ENCODE measurements around the gene SLC4A4. TPM values are rescaled to one million over a fixed set of nuclear protein-coding genes. Genes with fewer than 3 reads are reported as not detected.

Gene SLC4A4
- total RNA-seq, 1 experiment from 2014 or later = 0.92 TPM

DNA sequence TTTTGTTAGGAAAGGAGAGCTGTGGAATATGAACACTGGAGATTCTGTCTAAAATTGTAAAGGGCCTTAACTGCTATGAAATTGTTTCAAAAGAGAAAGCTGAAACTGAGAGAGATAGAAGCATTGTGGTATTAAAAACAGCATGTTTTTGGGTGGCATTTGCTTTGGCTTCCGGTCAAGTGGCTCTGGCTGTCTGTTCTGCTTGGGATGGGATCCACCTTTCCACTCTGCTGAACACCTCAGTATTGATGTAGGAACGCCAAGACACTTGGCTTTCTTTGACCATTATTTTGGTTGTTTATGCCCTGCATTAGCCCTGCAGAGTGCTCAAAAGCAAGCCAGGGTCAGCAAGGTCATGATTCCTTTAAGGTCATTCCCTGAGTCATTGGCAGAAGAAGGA lies 199.7 kb downstream of the SLC4A4 start:
- H3K79me2 ChIP-seq (ENCODE audit: insufficient read depth, low read length) = no peaks in the 10 kb centered on the region
- H2BK120ac ChIP-seq (ENCODE audit: low read depth, low read length, poor library complexity, severe bottlenecking) = no peak overlapping the region
- no peak overlapping the region for H3K4me3 Mint-ChIP-seq
- H2BK5ac ChIP-seq (ENCODE audit: insufficient read length, low read length) = no peak overlapping the region
- no peak overlapping the region for H3K9ac ChIP-seq (ENCODE audit: extremely low read depth, insufficient read length, low read length)
- H3K27ac Mint-ChIP-seq = no peak overlapping the region
- peaks cover 4 to 6% of the 10 kb centered on the region in 2 experiments; a peak in 3 of 4 replicates for H3K4me1 Mint-ChIP-seq
- H3K79me1 ChIP-seq (ENCODE audit: insufficient read depth, low read depth, low read length, poor library complexity, severe bottlenecking) = no peaks in the 10 kb centered on the region
- H3K27ac ChIP-seq (ENCODE audit: insufficient read length, low read depth, low read length) = no peak overlapping the region
- H2AFZ ChIP-seq (ENCODE audit: low read length) = no peak overlapping the region
- no peaks in the 10 kb centered on the region for H3K36me3 Mint-ChIP-seq (ENCODE audit: insufficient read depth in 1 of 3, low read depth in 3 of 3)
- H4K91ac ChIP-seq (ENCODE audit: insufficient read length, low read depth, low read length) = no peak overlapping the region
- H3K56ac ChIP-seq (ENCODE audit: insufficient read length, low read depth, low read length) = no peak overlapping the region
- WGBS (ENCODE audit: extremely low coverage, insufficient read length, low lambda C conversion rate) = no CpG with 5 or more reads among the region's 2 CpGs
- no peaks in the 10 kb centered on the region for H4K20me1 ChIP-seq (ENCODE audit: control insufficient read depth, insufficient read depth, insufficient read length)
- no peak overlapping the region for H3T11ph ChIP-seq (ENCODE audit: low read length)
- no peak overlapping the region for H2AK5ac ChIP-seq (ENCODE audit: insufficient read length, low read length)
- no peak overlapping the region for H4K8ac ChIP-seq (replicated peaks; ENCODE audit: insufficient read length, low read depth, low read length)
- H3K9me3 Mint-ChIP-seq = no peaks in the 10 kb centered on the region
- H3K9me3 ChIP-seq (ENCODE audit: control insufficient read depth, low read depth, low read length) = no peaks in the 10 kb centered on the region
- no peak overlapping the region for H2BK12ac ChIP-seq (ENCODE audit: insufficient read length, low read depth, low read length)
- no peak for DNase-seq
- no peaks in the 10 kb centered on the region for H3K23me2 ChIP-seq (ENCODE audit: insufficient read length, low read depth, low read length, poor library complexity, severe bottlenecking)
- no peaks in the 10 kb centered on the region; the same call in 1 of the 2 replicates for H3K4me1 ChIP-seq (ENCODE audit: insufficient read depth, low read length)
- H3K27me3 Mint-ChIP-seq (ENCODE audit: low read depth) = no peaks in the 10 kb centered on the region
- no peak overlapping the region for H3K18ac ChIP-seq (ENCODE audit: insufficient read length, low read depth, low read length)
- H3K4ac ChIP-seq (ENCODE audit: low read depth, low read length) = no peak overlapping the region
- no peaks in the 10 kb centered on the region for H3K27me3 ChIP-seq (ENCODE audit: insufficient read depth, low read length)
- H3K4me2 ChIP-seq (ENCODE audit: insufficient read depth, insufficient read length, low read length) = no peak overlapping the region
- H4K5ac ChIP-seq (ENCODE audit: insufficient read length, low read depth, low read length) = no peak overlapping the region
- H3K23ac ChIP-seq (ENCODE audit: insufficient read length, low read depth, low read length) = no peak overlapping the region
- no peak overlapping the region for H2BK20ac ChIP-seq (ENCODE audit: low read depth, low read length, poor library complexity, severe bottlenecking)
- no peak overlapping the region for H2BK15ac ChIP-seq (ENCODE audit: low read depth, low read length)
- H3K14ac ChIP-seq (ENCODE audit: insufficient read depth, low read length) = no peak overlapping the region
- TF ChIP-seq, protein P1, sequence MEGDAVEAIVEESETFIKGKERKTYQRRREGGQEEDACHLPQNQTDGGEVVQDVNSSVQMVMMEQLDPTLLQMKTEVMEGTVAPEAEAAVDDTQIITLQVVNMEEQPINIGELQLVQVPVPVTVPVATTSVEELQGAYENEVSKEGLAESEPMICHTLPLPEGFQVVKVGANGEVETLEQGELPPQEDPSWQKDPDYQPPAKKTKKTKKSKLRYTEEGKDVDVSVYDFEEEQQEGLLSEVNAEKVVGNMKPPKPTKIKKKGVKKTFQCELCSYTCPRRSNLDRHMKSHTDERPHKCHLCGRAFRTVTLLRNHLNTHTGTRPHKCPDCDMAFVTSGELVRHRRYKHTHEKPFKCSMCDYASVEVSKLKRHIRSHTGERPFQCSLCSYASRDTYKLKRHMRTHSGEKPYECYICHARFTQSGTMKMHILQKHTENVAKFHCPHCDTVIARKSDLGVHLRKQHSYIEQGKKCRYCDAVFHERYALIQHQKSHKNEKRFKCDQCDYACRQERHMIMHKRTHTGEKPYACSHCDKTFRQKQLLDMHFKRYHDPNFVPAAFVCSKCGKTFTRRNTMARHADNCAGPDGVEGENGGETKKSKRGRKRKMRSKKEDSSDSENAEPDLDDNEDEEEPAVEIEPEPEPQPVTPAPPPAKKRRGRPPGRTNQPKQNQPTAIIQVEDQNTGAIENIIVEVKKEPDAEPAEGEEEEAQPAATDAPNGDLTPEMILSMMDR (conservative IDR thresholded peaks at IDR 0.05) = no peak

All from H9 (cell line).